Epidermal melanocyte (primary cell): ENCODE results near the gene MACROD1.

Source experiments
- DNase-seq: peaks from one replicate; pipeline ENCODE4 v3.0.0; 2011; ENCODE audit warnings: low spot score; ENCODE audit not compliant: insufficient read length

The MACROD1 gene

DNA sequence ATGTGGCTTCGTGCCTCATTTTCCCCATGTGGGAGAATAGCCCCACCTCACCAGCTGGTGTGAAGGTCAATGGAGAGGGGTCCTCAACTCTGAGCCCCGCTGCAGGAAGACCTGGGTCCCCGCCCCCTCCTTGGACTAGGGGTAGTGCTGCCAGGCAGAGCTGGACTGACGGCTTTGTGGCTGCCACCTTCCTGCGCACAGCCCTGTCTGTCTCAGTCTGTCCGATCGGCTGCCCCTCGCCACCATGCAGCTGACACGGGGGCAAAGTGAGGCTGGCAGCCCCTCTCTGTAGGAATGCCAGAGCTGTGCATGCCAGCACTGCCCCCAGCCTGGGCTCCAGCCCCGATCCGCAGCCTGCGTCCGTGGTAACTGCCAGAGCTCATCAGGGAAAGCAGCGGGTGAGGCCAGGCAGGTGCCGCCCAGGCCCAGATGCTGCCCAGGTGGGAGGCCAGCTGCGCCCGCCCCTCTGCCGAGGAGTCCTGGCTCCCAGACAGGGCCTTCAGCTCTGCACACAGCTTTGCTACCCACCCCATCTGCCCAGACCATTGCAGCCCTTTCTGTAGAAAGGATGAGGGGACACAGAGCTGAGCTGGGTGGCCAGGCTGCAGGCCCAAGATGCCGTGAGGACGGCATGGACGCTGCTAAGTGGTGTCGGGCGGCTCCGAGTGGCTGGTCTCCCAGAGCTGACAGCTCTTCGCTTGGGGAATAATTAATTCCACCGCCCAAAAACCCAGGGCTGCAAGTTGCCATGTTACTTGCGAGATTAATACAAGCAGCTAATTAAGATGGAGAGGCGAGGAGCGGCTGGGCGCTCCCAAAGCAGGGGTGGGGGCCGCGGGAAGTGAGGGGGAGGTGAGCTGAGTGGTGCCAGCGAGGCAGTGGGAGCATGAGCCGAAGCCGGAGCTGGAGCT lies 149.7 kb downstream of the MACROD1 start:
- peak; percentile 7 for DNase-seq

DNA sequence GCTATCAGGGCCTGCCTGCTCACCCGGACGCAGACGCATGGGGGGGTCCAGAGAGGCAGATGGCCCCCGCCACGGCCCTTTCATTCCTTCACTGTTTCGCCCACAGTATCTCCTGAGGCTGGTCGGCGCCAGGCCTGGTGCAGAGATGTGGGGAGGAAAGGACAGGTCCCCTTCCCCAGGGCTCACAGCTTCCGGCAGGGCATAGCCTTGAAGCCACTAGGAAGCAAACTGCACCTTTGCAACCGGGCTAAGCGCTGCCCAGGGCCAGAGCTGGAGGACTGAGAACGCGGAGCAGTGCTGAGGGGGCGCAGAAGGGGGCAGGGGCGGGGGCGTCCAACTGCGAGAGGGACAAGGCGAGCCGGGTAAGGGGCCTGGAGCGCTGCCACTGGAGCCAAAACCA lies 150.4 kb downstream of the MACROD1 start:
- DNase-seq: no peak

DNA sequence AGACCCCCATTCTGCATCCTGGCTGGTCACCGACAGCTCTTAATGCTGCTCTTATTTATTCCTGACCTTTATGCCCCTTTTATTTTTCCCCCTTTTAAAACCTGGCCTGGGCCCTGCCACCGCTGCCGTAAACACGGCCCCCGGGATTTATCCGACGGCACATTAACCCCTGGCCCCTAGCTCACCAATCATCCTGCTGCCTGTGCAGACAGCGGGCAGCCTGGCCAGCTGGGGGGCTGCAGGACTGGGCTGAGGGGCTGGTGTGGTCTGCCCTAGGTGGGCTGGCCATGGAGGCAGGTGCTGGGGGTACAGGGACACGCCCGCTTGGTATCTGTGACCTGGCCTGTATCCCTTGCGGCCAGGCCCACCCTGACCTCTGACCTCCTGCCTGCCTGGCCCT lies 151.6 kb downstream of the MACROD1 start:
- DNase-seq: no peak

DNA sequence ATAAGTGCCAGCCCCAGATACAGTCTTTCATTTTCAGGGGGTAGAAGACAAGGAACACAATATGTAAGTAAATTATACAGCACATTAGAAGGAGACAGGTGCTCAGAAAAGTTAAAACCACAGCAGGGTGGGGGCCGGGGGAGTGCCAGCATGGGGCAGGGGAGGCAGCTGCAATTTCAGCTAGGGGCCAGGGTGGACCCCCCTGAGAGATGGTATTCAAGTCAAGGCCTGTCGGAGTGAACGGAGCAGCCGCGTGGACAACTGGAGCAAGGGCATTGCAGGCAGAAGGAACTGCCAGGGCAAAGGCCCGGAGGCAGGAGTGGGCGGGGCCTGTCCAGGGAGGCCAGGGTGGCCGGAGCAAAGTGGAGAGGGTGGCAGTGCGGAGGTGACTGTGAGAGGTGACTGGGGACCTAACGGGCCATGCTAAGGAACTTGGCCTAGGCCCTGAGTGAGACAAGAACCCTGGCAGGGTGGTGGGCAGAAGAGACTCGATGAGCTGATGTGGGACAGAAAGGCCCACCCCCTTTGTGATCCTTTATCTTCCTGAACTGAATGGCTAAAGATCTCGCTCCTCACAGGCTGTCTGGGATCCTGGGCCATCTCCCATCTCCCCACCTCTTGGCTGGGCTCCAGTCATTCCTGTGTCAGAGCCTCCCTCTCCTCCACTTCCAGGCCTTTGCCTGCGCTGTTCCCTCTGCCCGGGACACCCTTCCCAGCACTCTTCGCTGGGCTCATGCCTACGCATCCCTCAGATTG lies 152.6 kb downstream of the MACROD1 start:
- no peak for DNase-seq

DNA sequence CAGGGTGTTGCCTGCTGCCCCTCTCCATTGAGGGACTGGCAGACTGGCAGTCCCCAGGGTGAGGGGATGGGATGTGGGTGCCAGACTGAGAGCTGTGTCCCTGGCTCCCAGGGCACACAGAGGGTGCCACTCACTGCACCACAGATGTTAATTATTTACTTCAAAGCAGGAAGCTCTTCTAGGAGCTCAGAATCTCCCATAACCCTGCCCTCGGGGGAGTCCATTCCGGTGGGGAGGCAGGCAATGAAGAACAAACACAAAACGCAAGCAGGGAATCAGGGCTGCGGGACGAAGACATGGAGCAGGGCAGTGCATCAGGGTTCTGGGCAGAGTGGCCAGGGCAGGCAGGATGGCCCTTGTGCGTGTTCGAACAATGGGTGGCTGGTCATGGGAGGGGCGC lies 154.5 kb downstream of the MACROD1 start:
- DNase-seq: no peak

DNA sequence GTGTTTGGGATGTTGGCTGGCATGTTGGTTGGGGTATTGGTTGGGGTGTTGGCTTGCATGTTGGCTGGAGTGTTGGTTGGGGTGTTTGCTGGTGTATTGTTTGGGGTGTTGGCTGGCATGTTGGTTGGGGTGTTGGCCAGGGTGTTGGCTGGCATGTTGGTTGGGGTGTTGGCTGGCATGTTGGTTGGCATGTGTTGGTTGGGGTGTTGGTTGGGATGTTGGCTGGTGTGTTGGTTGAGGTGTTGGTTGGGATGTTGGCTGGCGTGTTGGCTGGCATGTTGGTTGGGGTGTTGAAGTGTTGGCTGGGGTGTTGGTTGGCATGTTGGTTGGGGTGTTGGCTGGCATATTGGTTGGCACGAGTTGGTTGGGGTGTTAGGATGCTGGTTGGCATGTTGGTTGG lies 155.1 kb downstream of the MACROD1 start:
- no peak for DNase-seq

DNA sequence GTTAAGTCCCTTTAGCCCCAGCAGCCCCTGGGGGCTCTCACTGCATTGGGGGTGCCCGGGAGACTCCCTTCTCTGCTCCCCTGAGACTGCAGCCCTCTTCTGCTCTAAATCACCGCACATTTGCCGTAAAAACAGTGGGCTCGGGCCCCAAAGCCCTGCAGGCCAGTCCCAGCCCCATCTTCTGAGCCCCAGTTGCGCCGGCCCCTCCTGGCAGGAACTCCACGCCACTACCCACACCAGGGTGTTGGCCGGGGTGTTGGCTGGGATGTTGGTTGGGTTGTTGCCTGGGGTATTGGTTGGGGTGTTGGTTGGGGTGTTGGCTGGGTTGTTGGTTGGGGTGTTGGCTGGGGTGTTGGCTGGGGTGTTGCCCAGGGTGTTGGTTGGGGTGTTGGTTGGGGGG lies 156.2 kb downstream of the MACROD1 start:
- DNase-seq: peak; percentile 12

DNA sequence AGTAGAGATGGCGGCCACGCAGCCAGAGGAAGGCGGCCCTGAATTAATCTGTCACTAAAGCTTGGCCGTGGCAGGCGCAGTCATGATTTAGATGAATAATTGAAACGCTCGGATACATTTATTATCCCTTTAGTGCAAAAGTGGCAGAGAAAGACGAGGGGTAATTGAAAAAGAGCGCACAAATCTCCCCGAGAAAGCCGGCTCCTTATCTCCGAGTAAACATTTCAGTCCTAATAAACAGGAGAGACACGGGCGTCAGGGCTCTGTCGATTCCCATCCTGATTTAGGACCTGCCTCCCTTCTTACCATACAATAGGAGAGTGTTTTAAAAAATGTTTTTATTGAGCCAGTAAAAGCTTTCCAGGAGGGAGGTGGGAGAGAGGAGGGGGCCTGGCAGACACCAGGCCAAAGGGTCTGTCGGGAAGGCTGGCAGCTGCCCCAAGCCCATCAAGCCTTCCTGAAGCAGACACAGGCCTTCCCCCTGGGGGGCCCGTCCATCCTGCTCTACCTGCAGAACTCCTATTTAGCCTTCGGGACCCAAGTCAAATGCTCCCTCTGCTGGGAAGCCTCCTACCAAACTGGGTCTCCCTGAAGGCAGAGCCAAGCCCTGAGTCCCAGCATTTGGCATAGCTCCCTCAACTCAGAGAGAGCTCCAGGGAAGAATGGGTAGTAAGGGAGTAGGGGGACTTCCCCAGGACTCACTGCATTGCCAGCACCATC lies 156.8 kb downstream of the MACROD1 start:
- DNase-seq: peak; percentile 21

DNA sequence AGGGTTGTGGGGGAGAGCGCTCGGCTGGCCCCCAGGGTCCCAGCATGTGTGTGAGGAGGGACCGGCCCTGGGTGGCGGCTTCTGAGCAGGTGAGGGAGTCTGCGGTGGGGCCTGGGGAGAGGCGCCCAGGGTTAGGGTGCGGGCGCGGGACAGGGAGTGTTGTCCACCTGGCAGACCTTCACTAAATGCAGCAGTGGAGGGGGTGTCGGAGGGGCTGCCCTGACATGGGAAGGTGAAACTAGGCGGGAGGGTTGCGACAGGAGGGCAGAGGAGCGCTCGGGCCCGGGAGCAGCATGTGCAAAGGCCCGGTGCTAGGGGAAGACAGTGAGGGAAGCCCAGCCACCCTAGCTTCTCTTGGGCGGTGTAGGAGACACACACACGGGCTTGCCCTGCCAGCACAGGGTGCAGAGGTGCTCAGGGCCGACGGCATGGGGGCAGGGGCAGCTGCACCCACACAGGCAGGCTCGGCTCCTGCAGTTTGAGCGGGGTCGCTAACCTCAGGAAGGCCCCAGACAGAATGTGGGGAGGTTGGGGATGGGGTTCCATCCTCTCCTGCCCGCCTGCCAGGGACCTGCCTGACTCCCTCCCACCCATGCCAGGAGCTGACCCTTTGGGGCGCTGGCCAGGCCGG lies 157.5 kb downstream of the MACROD1 start:
- DNase-seq: no peak

DNA sequence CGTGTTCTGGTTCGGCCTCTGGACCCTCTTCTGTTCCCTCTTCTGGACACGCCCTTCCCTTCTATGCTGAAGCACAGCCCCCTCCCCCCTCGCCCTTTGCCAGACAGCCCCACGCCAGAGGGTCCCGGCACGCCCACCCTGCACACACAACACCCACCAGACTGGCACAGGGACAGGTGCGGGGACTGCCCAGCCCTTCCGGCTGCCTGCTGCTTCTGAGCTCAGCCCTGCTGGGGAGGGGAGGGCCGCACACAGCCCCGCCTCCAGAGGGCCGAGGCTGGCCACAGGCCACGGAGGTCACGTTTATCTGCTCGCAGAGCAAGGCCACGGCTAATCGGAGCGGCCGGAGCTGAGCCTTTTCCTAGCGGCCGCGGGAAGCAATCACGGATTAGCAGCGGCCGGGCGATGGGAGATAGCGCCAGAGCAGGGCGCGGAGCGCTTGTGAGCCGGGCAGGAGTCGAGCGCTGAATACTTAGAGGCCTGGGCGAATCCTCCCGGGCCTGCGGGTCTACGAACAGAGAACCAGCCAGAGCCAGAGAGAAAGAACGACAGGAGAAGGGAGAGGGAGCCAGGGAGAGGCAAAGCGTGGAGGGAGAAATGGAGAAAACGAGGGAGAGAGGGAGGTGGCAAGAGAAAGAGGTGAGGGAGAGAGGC lies 158.2 kb downstream of the MACROD1 start:
- peak; percentile 86 for DNase-seq

DNA sequence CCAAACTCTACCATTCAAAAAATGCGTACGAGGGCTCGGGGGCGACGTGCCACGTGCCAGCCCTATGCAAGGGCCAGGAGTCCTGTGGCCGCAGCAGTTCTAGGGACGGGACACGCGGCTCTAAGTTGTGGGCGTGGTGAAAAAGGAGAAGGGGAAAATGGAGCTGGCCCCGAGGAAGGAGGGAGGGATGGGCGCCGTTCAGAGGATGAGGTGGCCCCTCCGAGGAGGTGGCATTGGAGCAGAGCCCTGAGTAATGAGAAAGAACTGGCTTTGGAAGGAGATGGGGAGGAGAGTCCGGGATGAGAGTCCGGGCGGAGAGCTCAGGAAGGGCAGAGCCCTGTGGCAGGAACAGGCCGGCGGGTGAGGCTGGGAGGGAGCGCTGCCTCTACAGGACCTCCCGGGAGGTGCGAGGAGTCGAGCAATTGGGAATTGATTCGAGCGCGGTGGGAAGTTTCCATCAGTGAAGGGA lies 158.7 kb downstream of the MACROD1 start:
- peak; percentile 44 for DNase-seq

DNA sequence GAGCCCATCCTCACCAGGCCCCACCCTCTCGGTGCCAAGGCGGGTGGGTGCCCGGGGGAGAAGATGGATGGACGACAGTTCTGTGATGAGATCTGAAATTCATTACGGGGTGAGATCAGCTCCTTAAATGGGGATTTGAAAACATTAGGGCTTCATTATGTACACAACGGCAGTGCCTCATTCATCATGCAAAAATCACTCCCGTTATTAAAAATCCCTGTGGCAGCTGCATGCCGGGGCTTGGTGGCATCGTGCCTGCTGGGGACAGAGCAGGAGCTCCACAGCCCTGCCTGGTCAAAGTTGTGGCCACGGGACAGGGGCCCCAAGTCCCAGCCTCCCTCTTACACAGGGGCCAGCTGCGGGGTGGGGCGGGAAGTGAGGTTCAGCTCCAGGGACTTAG lies 159.5 kb downstream of the MACROD1 start:
- peak; percentile 14 for DNase-seq

DNA sequence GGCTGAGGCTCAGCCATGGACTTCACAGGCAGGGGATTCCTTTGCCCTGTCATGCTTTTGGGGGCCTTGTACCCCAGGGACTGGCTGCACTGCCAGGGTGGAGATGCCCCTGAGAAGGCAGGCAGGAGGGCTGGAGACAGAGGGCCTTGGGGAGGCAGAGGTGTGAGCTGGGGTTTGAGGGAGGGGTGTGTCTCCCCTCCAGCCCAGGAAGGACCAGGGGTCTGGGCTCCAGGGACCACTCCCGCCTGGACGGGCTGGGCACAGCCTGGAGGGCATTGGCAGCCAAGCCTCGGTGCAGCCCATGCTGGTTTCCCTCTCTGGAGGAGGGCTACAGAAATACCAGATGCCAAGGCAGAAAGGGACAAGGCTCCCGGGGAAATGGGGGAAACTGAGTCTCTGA lies 160.2 kb downstream of the MACROD1 start:
- no peak for DNase-seq

DNA sequence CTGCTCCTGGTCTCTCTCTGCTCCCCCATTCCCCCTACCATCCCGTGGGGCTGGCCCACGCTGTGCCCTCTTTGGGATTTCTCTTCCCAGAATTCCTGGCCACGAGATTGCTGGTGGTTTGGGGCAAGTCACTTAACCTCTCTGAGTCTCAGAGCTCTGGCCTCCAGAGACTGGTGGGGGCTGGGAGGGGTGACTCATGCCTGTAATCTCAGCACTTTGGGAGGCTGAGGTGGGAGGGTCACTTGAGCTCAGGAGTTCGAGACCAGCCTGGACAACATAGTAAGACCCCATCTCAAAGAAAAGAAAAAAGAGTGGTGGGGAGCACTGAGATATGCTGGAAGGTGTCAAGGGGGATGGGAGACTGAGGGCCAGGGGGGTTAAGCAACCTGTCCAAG lies 161.3 kb downstream of the MACROD1 start:
- DNase-seq: peak; percentile 4

DNA sequence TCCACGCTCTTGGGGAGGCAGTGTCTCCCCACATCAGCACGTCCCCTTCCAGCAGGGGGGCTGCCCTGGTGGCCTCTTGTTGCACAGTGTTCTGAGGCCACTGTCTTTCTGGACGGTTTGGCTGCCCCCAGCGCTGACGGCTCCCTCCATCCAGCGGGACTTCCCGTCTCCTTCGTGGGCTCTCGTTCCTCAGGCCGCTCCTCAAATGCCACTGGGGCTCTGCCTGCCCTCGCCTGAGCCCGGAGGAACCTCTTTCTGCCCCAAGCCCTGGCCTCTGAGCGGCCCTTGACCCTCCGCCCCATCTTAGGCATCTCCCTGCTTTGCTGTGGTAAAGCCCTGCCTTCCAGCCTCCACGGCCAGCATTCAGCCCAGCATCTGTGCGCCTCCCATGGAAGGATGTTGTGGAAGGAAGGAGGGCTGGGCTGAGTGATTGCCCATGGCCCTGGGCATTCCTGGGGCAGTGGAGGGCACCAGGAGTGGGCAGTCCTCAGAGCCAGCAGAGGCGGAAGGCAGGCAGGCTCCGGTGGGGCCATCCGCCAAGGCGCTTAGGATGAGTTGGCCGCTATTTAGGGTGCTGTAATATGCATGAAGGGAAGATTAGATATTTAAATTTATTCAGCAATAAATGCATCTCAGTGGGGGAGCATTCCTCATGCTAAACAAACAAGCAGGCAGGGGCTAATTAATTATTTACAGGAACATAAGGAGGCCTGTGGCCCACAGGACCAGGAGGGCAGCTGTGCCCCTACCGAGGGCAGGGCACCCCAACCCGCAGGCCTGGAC lies 161.9 kb downstream of the MACROD1 start:
- DNase-seq: peak; percentile 11

DNA sequence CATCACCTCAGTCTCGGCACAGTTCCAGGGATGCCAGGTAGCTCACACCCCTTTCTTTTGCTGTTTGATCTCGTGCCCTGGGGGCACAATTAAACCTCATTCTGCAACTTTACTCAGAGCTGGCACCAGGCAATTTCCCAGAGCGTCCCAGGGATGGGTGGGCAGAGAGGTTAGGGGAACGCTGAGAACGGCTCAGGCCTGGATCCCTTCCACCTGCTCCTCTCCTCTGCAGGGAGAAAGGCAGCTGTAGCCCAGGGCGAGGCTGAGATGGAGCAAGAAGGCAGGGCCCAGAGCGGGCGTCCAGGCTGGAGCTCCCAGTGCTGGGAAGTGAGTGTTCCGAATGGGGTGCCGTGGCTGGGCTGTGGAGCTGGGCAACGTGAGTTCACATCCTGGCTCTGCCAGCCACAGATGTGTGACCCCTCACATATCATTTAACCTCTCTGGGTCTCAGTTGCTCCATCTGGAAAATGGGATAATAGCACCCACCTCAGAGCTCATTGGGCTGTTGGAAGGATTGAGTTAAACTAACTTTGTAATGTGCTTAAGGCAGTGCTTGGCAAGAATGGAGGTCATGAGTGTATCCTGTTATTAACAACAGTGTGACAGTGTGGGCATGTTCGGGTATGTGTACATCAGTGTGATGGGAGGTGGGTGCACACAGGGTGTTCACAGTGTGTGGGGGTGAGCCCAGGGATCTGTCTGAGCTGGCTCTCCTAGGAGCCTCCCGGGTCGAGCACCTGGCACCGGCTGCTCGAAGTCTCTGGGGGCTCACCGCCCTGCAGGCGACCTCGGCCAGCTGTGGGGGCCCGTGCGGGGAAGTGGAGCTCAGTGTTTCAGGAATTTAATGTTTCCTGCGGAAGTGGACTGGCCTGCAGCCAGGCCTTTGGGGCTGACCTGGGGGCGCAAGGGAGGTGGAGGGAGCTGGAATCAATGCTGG lies 164.2 kb downstream of the MACROD1 start:
- DNase-seq: no peak

DNA sequence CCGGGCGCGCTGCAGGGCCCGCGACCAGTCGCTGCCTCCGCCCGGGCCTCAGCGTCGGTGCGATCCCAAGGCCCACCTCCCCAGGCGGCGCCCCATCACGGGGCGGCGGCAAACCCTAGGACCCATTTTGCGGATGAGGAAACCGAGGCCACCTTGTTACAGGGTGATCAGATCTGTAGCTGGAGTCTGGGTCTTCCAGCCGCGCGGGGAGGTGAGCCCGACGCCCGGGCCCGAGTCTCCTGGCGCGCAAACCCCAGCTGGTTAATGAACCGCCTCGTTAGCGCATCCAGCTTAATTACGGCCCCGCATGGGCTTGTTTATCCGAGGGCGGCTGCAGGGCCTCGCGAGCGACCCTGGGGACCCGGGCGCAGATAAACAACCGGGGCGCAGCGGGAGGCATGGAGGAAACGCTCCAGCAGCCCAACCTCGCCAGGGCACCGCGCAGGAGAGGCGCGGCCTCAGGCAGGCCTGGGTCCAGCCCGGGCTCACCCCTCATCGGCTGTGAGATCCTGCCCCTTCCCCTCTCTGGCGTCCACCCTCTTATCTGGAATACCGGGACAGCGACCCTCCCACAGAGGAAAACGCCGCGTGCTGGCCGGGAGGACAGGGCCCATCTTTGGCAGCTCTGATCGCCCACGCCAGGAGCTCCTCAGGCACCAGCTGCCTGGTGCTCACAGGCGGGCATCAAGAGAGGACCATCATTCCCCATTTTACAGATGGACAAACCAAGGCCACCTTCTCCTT lies 165.0 kb downstream of the MACROD1 start:
- no peak for DNase-seq

DNA sequence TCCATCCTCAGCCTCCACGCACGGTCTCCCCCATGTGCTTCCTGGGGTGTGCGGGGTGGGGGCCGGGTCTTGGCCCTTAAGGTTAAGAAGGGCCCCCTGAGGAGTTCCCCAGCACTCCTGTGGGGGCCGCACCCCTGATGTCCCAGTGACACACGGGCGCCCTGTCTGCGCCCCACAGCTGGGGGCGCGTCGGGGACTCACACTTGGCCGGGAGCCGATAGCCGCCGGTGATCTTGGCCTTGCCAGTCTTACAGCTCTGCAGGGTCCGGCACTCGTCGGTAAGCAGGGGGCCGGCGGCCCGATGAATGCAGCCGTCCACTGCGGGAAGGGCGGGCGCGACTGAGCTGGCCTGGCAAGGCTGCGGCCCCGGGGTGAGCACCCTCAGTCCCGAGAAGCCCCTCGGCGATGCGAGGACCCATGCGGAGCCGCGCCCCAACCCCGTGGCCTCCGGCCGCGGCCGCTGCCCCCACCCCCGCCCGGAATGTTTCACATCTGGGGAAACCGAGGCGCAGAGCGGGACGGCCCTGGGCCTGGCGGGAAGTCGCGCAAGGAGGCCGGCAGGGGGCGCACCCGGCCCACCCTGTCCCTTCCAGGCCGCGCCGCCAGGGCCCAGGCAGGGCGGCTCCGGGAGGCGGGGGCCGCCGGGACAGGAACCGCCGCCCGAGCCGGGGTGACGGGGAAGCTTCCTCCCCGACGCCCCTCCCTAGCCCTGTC lies 165.7 kb downstream of the MACROD1 start:
- DNase-seq: peak; percentile 83
